ENCODE results near the gene CYB561D2. TPM values are rescaled to one million over a fixed set of nuclear protein-coding genes. Genes with fewer than 3 reads are reported as not detected.

Gene CYB561D2
- total and polyA plus RNA-seq, 8 donors = 6.1 to 26.1 (median 11.1) TPM; not detected in 1

DNA sequence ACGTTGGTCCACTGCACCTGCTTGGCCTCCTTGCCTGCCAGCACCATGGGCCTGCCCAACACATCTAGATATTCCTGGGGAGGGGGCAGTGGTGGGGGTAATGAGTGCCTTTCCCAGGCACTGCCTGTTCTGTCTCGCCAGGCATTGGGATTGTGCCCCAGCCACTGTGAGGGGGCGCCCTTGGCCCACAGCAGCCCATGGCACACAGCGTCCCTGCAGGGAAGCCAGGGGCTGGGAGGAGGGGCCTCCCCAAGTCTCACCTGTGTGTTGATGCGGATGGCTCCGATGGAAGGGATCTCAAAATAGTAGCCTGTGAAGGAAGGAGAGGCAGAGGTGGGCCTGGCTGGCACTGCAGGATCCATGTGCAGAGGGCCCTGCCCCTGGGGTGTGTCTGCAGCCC lies 27.4 kb downstream of the CYB561D2 start:
- no peak for TF ChIP-seq EP300 (IDR thresholded peaks at IDR 0.05)
- TF ChIP-seq, protein P1, sequence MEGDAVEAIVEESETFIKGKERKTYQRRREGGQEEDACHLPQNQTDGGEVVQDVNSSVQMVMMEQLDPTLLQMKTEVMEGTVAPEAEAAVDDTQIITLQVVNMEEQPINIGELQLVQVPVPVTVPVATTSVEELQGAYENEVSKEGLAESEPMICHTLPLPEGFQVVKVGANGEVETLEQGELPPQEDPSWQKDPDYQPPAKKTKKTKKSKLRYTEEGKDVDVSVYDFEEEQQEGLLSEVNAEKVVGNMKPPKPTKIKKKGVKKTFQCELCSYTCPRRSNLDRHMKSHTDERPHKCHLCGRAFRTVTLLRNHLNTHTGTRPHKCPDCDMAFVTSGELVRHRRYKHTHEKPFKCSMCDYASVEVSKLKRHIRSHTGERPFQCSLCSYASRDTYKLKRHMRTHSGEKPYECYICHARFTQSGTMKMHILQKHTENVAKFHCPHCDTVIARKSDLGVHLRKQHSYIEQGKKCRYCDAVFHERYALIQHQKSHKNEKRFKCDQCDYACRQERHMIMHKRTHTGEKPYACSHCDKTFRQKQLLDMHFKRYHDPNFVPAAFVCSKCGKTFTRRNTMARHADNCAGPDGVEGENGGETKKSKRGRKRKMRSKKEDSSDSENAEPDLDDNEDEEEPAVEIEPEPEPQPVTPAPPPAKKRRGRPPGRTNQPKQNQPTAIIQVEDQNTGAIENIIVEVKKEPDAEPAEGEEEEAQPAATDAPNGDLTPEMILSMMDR (IDR thresholded peaks at IDR 0.05) = no peak
- no peak for TF ChIP-seq POLR2A (IDR thresholded peaks at IDR 0.05)
- no peak for TF ChIP-seq POLR2AphosphoS5 (IDR thresholded peaks at IDR 0.05)
- peaks cover 0 to 6% (median 0%) of the 10 kb centered on the region in 4 donors for H3K36me3 ChIP-seq
- intact Hi-C loops (cut with DNase I; ENCODE audit: low total_unique reads) = loop anchor here (10.0 kb wide), 1 partner anchor 157 kb away; no protein-coding TSS in a partner anchor

DNA sequence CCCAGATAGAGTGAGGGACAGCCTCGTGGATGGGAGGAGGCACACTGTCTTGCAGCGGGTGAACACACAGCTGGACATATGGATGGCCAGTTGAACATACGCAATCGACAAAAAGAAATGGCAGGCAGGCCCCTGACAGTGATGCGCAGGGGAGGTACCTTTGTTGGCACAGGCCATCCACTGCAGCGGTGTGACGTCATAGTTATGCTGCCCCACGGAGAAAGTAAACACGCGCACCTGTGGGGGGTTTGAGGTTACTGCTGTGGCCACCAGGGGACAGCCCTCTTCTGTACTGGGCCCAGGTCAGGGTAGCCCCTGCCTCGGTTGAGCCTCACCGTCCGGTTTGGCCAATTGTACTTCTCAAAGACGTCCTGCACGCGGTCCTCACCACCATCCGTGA lies 28.1 kb downstream of the CYB561D2 start:
- no peak for DNase-seq
- Histone ChIP-seq H3K9me3 (no peaks in the 10 kb centered on the region), H3K27ac (no peak overlapping the region), H3K36me3 (peaks cover 0 to 6% (median 0%) of the 10 kb centered on the region in 4 donors), H3K4me1 (no peaks in the 10 kb centered on the region), H3K27me3 (no peaks in the 10 kb centered on the region), H3K4me3 (no peak overlapping the region)
- intact Hi-C loops (cut with DNase I; ENCODE audit: low total_unique reads) = loop anchor here (10.0 kb wide), 1 partner anchor 156 kb away; no protein-coding TSS in a partner anchor
- TF ChIP-seq, protein P1 (IDR thresholded peaks at IDR 0.05) = no peak
- TF ChIP-seq EP300 (IDR thresholded peaks at IDR 0.05) (no peak), POLR2A (IDR thresholded peaks at IDR 0.05) (no peak), POLR2AphosphoS5 (IDR thresholded peaks at IDR 0.05) (no peak)
- 87 to 92% (median 90%) methylated on average over 17 of the region's 17 CpGs for WGBS, 5 donors

More for the DNA sequence above, 27.4 kb downstream of the CYB561D2 start:
- Histone ChIP-seq H3K27me3 (no peaks in the 10 kb centered on the region), H3K4me1 (no peaks in the 10 kb centered on the region), H3K27ac (no peak overlapping the region), H3K9me3 (no peaks in the 10 kb centered on the region), H3K4me3 (no peak overlapping the region)
- 79 to 89% (median 85%) methylated on average over 2 to 6 of the region's 6 CpGs for whole genome bisulfite sequencing, 5 donors
- no peak for DNase-seq

DNA sequence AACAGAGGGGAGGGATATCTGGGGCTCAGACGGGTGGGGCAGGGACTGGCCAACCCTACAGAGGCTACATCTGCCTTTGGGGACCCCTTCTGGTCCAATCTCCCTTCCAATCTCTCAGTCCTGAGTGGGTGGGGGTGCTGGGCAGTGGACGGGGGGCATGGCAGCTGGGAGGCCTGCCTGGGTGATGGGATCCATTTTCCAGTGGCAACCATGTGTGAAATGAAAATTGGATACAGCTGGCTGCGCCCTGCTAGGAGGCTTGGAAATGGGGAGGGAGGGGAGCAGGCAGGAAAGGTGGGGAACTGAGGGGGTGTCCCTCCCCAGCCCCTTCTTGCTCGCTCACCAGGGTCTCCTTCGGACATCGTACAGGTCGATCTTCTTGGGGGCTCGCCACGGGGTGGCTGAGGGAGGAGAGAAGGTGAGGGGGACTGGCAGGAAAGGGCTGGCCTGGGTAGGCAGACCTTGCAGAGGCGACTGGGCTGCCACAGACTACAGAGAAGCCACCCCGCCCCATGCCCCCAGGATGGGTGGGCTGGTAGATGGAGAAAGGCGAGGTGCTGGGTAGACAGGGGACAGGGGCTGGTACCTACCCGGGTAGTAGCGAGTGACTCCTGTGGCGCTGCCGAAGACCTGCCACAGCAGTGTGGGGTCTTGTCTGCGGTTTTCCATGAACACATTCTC lies 29.9 kb downstream of the CYB561D2 start:
- Histone ChIP-seq H3K4me1 (no peaks in the 10 kb centered on the region), H3K4me3 (no peak overlapping the region), H3K27ac (no peak overlapping the region), H3K9me3 (no peaks in the 10 kb centered on the region), H3K27me3 (no peaks in the 10 kb centered on the region), H3K36me3 (peaks cover 0 to 6% (median 0%) of the 10 kb centered on the region in 4 donors)
- 85 to 92% (median 88%) methylated on average over 12 to 17 of the region's 17 CpGs for WGBS, 5 donors
- TF ChIP-seq, protein P1 (IDR thresholded peaks at IDR 0.05) = no peak
- no peak for TF ChIP-seq POLR2A (IDR thresholded peaks at IDR 0.05)
- no peak for TF ChIP-seq POLR2AphosphoS5 (IDR thresholded peaks at IDR 0.05)
- intact Hi-C loops (cut with DNase I; ENCODE audit: low total_unique reads) = no loop called here
- DNase-seq = no peak

DNA sequence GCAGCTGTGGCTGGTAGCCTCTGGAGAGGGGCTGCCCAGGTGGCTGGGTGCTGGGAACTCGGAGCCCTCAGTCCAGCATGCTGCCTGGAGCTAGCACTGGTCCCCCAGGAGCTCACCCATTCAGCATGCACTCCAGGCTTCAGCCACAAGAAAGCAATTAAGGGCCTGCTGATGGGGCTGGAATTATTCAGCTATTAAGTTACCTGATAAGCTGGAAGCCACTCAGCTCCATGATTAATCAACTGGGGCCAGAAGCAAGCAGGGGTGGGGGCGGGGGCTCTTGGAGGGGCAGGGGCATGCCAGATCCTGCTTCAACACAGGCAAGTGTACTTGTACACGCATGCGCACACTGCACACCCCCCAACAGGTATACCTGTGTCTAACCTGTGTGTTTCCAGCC lies 30.7 kb downstream of the CYB561D2 start:
- intact Hi-C loops (cut with DNase I; ENCODE audit: low total_unique reads) = no loop called here
- Histone ChIP-seq H3K4me3 (no peak overlapping the region), H3K4me1 (no peaks in the 10 kb centered on the region), H3K36me3 (peaks cover 0 to 6% (median 0%) of the 10 kb centered on the region in 4 donors), H3K9me3 (no peaks in the 10 kb centered on the region), H3K27ac (no peak overlapping the region), H3K27me3 (no peaks in the 10 kb centered on the region)
- 70 to 83% (median 74%) methylated on average over 1 to 4 of the region's 4 CpGs for WGBS, 5 donors
- TF ChIP-seq, protein P1 (IDR thresholded peaks at IDR 0.05) = no peak
- TF ChIP-seq POLR2AphosphoS5 (IDR thresholded peaks at IDR 0.05) (no peak), POLR2A (IDR thresholded peaks at IDR 0.05) (no peak), EP300 (IDR thresholded peaks at IDR 0.05) (no peak)
- no peak for DNase-seq
